Right ventricle myocardium superior (tissue), 1 donor: ENCODE results near the gene PEX11B. TPM values are rescaled to one million over a fixed set of nuclear protein-coding genes. Genes with fewer than 3 reads are reported as not detected.
"Not testable (repeated sequence)": the region's sequence is repeated elsewhere in the genome, so short reads cannot be mapped to it uniquely, and the experiment has no call there.

Source experiments
- ATAC-seq: fragments of 200-7000 bp; cut with Tn5 transposase; one replicate; pipeline ENCODE4 v1.9.1; 2020; ENCODE audit warnings: mild to moderate bottlenecking; ENCODE audit not compliant: poor library complexity
- DNase-seq: peaks from one replicate; pipeline ENCODE4 v3.0.0-alpha.2; 2020
- intact Hi-C: fragments of 100-400 bp; cut with DNase I; formaldehyde crosslinking; loops from one replicate; pipeline ENCODE4 v1.11.2; 2022
- total RNA-seq: library from RNA; stranded (reverse); fragmentation: NEBNext Ultra II Directional; extraction: Animal tissue kit (Norgen Biotek cat#: 25700); gene quantifications from one replicate; pipeline ENCODE4 v1.2.1, GENCODE V29; 2021
- donor health status: DM: no; HTN: yes; CAD: no; lungs with severe emphysema.

PEX11B gene
- total RNA-seq, 1 donor from 2014 or later: 22.3 TPM

DNA sequence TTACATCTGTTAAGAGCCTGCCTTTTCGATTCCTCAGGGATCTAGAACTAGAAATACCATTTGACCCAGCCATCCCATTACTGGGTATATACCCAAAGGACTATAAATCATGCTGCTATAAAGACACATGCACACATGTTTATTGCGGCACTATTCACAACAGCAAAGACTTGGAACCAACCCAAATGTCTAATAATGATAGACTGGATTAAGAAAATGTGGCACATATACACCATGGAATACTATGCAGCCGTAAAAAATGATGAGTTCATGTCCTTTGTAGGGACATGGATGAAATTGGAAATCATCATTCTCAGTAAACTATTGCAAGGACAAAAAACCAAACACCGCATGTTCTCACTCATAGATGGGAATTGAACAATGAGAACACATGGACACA is 1.8 kb upstream of the PEX11B start:
- intact Hi-C loops, ATAC-seq, DNase-seq: not testable (repeated sequence)

DNA sequence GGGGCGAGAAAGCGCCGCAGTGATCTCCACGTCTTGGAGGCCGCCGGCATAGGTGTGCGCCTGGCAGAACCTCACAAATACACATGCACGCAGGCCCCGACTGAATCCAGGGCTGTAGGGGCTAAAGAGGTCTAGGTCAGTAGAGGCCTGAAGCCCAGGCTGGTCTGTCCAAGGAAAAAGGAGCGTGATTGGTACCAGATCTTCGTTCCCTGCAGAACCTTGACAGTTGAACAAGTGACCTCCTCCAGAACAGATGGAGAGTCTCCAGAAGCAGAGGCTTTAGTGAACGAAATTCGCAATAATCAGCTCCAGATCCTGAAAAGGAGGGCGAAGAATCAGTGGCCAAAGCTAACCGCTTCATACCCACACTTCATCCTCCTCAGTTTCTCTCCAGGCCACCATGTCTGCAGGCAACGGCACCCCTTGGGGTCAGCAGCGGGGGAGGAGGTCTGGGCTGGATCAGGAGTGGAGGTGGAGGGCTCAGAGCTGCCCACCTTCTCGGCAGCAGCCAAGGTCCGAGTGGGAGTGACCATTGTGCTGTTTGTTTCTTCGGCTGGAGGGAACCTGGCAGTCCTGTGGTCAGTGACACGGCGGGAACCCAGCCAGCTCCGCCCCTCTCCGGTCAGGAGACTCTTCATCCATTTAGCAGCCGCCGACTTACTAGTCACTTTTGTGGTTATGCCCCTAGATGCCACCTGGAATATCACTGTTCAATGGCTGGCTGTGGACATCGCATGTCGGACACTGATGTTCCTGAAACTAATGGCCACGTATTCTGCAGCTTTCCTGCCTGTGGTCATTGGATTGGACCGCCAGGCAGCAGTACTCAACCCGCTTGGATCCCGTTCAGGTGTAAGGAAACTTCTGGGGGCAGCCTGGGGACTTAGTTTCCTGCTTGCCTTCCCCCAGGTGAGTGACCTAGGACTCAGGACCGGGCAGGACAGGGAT is 749 bp upstream of the PEX11B start:
- peak; percentile 46 for ATAC-seq

DNA sequence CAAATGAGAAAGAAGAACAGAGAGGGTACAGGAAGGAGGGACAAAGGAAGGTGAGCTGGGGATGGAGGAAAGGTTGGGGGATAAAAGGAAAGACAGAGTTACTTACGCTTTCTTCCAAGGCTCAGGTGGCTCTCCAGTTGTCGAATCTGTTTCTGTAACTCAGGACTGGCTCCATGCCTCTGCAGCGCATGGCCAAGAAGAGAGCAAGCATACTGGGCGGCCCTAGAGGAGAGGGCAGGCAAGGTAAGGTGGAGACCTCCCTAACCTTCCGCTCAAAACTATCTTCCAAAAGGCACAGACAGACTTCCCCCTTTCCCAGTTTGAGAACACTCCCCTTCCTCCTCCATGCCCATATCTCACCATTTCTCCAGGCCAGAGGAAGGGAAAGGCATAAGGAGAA is 922 bp downstream of the PEX11B start:
- DNase-seq: no peak
- intact Hi-C loops: loop anchor here (10.0 kb wide), 1 partner anchor 57 kb away; no protein-coding TSS in a partner anchor
- ATAC-seq: no peak

More for the DNA sequence above, 749 bp upstream of the PEX11B start:
- peak; percentile 76 for DNase-seq
- intact Hi-C loops: loop anchor here (10.0 kb wide), 1 partner anchor 56 kb away; no protein-coding TSS in a partner anchor

DNA sequence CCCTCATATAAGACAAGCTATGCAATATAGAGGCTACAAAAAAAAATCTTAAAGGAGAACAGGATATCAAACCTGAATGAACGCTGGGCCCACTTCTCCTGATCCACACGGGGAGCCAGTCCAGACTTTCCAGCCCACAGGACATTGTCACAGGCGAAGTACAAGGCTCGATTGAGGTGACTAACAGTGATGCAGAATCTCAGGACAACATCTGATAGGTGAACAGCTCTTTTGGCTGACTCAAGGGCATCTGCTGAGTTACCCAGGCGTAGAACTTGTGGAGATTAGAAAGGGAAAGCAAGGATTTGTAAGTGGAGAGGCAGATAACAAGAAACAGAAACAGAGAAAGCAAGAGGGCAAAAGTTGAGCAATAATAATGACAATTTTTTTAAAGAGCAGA is 1.8 kb downstream of the PEX11B start:
- intact Hi-C loops: loop anchor here (10.0 kb wide), 1 partner anchor 58 kb away; no protein-coding TSS in a partner anchor
- DNase-seq (no peak), ATAC-seq (no peak)

DNA sequence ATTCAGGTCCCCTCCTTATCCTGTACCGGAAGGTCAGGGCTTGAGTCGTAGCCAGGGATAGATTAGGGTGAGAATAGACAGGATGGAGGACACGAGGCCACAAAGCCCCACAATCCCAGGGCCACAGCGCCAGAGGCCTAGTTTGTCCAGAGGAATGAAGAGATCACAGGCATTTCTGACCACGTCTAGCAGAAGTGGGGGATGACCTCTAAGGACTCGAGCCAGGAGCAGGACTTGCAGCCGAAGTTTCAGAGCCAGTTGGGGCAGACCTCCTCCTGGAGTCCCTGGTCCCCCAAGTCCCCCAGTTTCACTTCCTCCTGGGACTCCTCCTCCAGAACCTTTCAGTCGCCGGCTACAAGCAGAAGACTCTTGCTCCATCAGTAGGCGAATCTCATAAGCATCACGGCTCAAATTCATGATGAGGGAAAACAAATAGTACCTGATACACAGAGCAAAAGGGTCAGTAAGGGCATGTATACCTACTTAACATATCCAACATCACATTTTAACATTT is 6.3 kb downstream of the PEX11B start:
- intact Hi-C loops: loop anchor here (10.0 kb wide), 1 partner anchor 63 kb away; no protein-coding TSS in a partner anchor
- DNase-seq (no peak), ATAC-seq (no peak)

DNA sequence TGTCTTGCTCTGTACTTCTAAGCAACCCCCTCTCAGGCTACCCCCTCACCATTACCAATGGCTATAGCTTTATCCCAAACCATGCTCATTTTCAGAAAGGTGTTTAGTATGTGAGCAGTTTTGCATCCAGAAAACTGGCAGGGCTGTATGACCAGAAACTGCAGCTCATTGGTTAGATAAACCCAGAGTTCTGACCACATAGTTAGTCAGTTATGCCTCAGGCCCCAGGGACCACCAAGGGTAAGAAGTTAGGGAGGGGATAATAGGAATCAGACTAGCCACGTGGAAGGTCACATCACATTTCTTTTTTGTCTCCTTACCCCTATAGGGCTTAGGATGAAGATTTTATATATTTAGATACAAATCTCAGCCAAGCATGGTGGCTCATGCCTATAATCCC is 9.9 kb downstream of the PEX11B start:
- intact Hi-C loops: loop anchor here (5.0 kb wide), 1 partner anchor 51 kb away; the partner anchor contains the start of gene PIAS3
- no peak for ATAC-seq

DNA sequence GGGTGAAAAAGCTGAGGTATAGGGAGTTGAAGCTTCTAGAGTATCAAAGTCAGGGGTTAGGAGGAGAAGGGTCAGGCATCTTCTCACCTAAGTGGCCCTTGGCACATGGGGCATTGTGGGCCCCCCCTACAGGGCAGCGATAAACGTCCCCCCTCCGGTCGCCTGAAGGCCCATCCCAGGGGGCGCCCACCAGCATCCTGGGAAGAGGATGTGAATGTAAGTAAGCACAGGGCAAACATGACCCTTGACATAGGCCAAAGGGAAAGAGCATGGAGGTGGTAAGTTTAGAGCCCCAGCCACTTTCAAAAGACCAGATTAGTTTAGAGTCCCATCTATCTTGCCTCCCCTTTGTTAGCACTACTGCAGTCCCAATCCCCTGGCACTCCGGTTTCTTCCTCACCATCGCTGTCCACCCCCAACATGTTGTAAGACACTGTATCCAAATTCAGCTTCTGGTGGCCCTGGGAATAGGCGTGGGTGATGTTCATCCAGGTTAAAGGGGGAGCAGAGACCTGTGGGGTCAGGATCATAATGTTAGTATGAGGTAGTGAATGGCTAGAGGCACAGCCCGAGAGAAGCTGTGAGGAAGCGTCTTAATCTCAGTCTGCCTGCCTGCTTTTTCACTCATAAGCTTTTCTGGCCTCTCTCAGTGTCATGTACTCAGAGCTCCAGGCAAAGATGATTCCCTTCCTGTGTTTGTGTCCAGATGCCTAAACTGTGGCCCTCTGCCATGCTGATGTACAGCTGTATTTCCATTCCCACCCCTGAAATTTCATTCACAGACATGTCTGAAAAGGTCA is 11.4 kb downstream of the PEX11B start:
- ATAC-seq (no peak), DNase-seq (no peak)
- intact Hi-C loops: loop anchor here (5.0 kb wide), 1 partner anchor 50 kb away; the partner anchor contains the start of gene PIAS3

More for the DNA sequence above, 9.9 kb downstream of the PEX11B start:
- DNase-seq: no peak

DNA sequence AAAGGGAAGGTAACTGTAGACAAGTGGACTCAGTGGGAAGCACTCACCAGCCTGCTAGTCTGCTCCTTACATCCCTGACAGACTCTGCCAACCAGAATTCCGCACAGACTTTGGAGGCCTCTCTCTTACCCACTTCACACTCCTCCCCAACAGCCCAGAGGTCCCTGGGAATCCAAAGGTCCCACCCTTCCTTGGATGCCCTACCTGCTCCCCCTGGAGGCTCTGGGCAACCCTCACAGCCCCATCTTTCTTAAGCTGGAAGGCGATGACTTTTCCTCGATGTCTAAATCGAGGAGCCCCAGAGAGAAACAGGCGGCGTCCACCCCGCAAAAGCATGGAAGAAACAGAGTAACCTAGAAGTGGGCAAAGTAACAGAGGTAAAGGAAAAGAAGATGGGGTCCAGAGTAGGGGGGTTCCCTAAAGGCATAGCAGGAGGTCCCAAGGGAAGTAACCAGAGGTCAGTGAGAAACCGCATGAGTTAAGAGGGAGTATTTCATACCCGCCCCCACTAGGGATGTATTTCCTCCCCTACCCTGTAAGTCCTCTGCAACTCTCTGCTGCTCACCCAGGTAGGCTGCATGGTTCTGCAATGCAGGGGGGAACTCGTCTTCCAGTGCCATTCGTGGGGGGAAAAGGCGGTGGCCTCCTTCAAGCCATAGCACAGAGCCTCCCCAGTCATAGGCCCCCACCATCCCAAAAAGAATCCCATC is 17.1 kb downstream of the PEX11B start:
- intact Hi-C loops: no loop called here
- DNase-seq (no peak), ATAC-seq (no peak)

DNA sequence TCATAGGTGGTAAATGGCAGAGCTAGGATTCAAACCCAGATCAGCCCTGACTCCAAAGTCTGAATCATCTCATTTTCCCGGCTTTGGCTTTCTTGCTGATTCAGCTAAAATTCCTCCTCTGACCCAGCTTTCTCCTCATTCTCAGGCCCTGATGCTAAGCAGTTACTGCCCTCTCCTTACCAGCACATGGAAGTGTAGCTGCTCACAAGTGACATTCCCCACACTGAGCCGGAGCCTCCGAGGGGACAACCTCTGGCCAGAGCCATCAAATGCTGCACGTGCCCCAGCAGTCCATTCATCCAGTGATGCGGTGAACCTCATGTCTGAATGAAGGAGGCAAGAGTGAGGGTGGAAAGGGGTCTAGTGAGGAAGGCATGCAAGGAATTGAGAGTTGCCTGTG is 19.8 kb downstream of the PEX11B start:
- ATAC-seq (no peak), DNase-seq (no peak)
- intact Hi-C loops: no loop called here

DNA sequence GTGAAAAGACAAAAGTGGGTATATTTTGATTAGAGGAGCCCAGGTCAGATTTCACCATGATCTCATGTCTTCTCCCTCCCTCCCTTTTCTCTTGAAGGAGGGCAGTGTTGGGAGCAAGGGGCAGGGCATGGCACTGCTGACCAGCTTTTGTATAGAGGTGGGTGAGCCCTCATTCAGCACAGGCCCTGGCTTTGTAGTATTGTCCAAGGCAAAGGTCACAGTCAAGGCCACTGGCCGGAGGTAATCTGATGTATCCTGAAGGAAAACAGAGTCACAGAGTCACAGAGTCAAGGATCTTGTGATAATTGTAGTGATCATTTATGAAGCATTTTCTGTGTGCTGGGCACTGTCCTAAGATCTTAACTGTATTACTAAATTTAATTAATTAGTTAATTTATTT is 20.5 kb downstream of the PEX11B start:
- intact Hi-C loops: no loop called here
- ATAC-seq: no peak
- DNase-seq: no peak

DNA sequence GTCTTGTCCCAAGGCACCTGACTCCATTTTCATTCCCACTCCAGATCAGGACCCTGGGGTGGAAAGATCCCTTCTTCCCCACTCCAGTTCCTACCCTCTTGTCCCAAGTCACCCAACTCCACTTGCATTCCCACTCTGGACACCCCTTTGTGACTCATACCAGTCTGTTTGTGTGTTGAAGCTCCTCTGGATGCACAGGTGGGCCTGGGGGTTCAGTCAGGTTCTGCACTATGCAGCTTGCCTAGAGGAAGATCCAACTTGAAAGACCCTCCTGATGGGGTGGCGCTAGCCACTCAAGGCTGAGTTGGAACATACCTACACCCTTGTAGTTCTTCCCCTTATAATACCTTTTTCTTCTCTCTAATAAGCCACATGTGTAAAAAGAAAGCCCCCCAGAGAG is 23.0 kb downstream of the PEX11B start:
- ATAC-seq (no peak), DNase-seq (no peak)
- intact Hi-C loops: no loop called here

DNA sequence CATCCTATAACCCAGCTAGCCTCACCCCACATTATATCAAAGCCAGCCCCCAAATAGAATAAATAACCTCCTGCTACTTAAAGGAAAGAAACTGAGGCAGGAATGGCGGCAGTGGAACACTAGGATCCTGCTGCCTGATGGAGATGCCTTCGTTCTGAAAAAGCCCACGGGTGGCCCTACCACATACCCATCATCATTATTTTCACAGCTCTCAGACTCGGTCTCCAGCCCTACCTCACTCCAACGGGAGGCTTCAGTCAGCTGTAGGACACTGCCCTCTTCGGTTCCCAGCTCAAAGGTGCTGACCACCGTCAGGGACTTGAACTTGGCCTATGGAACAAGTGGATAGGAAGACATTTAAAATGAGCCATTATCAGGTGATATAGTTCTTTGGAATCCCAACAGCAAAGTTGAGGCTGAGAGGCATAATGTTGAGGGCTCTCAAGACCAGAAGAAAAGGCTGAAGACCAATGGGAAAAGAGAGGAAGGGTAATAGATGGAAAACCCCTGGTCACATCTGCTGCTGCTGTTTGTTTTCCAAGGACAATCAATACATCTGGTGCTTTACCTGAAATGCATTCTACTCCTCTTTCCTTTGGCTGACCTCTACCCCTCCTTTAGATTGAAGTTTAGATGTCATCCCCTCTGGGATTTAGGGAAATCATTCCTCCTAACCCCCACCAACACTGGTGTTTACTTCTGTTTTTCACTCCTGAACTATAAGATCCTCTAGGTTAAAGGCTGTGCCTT is 25.0 kb downstream of the PEX11B start:
- DNase-seq: no peak

DNA sequence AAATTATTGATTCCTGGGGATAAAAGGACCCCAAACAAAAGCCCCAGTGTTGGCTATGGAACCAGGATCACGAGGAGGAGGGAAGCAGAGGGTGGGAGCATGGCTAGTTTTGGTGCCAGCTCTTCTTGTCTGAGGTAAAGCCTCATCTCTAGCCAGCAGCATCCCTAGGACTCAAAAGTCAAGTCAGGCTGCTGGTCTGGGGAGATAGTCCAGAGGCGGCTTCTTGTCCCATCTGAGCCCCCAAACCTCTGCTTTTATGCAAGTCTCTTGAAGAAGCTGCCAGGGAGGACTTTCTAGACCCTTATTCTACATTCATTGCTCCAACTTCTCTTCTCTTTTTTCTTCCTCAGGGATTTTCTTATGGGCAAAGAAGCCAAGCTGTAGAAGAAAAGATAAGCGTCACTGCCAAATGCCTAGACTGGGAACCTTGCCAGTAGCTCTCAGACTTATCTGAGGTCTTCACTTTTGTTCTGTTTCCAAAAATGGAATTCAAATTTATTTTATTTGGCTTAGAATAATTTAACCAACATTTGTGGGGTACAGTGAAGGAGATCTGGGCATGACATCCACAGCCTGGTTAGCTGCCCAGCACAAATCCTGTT is 25.9 kb downstream of the PEX11B start:
- ATAC-seq: peak; percentile 3
- no peak for DNase-seq
- intact Hi-C loops: loop anchor here (2.0 kb wide), 1 partner anchor 120 kb away; no protein-coding TSS in a partner anchor

More for the DNA sequence above, 25.0 kb downstream of the PEX11B start:
- ATAC-seq: no peak
- intact Hi-C loops: loop anchor here (2.0 kb wide), 1 partner anchor 119 kb away; no protein-coding TSS in a partner anchor

DNA sequence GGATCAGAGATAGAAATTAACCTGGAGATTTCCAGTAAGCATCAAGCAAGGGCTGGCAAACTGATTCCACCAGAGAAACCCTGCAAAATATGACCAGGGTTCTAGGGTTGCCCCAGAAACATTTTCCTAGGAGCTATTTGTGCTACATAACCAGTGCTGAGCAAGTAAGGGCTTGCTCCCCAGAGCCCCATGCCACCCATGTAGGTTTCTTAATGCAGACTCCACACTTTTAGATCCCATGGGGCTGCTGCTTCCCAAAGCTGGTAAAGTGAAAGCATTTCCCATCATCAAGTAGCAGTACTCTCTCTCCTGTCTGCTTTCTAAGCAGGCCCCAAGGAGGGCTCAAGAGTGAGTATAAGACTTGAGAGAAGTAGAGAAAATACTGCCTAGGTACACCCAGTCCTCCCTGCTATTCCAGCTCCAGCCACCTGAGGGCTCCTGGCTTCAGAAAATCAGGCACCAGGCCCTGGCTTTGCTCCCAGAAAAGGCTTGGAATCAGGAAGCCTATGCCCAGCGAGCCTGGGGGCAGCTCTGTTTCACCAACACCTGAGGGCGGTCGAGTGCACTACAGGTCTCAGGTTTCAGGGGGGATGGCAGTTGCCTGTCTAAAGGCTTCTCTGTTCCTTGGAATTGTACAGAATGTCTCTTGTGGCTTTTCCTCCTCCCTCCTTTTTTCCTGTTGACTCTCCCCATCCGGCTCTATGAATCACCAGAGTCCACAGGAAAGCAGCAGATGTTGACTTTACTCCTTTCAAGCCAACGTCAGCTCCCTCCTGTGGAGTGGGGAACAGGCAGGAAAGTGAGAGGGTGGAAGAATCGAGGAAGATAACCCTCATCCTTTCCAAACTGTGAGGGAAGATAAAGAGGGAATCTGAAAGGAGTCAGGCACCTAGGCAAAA is 26.7 kb downstream of the PEX11B start:
- intact Hi-C loops: loop anchor here (2.0 kb wide), 1 partner anchor 121 kb away; no protein-coding TSS in a partner anchor
- ATAC-seq (peak; percentile 91), DNase-seq (peak; percentile 93)

DNA sequence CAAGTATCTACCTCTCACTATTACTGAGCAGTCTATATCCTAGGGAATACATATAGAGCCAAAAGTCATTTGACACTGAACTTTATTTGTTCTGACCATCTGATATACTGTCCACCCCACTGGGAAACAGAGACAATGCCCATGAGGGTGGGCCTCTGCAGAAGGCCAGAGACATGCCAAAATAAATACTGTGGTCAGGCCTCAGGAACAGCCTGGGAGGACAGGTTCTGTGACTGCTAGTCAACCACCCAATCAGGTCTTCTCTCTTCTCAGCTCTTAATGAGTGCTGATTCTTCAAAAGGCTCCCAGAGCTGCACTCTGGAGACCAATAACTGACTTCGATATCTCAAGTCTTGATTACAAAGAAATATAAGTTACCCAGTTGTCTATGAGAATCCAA is 27.4 kb downstream of the PEX11B start:
- ATAC-seq: no peak
- no peak for DNase-seq
- intact Hi-C loops: no loop called here

DNA sequence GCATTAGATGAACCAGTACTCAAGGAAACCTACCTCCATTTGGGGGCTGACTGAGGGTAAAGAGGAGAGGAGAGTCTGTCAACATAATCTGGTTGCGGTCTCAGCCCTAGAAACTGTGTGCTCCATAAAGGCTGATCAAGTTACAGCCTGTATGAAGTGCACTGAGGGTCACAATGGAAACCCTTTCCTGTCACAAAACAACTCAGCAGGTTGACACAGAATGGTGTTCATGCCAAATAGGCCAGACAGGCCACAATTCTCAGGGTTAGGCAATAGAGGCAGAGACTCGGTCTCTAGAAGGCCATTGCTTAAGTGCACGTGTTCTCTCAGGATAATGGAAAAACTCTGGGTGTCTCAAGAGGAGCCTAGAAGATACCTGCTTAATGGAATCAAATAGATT is 28.8 kb downstream of the PEX11B start:
- no peak for ATAC-seq
- DNase-seq: no peak
- intact Hi-C loops: no loop called here
